Heart left ventricle (tissue), 16 donors: ENCODE data around the gene POMP. TPM values are rescaled to one million over a fixed set of nuclear protein-coding genes. Genes with fewer than 3 reads are reported as not detected.

Experiments used
- ATAC-seq, 4 donors: fragments of 200-7000 bp; cut with Tn5 transposase; one replicate each; pipeline ENCODE4 v1.9.1; 2020 to 2022; ENCODE audit warnings: moderate library complexity in 4 of 4, mild to moderate bottlenecking in 3 of 4, moderate number of reproducible peaks in 1 of 4
- DNase-seq, 5 donors: peaks; one replicate each; pipeline ENCODE4 v3.0.0-alpha.2; 2020
- H3K27ac ChIP-seq, 12 donors: fragments of 200-600 bp; sonication (generic) in 4 of 12; one replicate each; pipeline versions ENCODE4 v1.5.0 to v1.8.0; 2016 to 2022; ENCODE audit warnings: mild to moderate bottlenecking in 2 of 12
- H3K27me3 ChIP-seq, 9 donors: fragments of 200-600 bp; sonication (generic) in 2 of 9; one replicate each; pipeline versions ENCODE4 v1.5.1 to v1.8.0; 2016 to 2022; ENCODE audit warnings: mild to moderate bottlenecking in 3 of 9
- H3K36me3 ChIP-seq, 9 donors: fragments of 200-600 bp; sonication (generic) in 2 of 9; one replicate each; pipeline versions ENCODE4 v1.5.0 to v1.8.0; 2018 to 2022; ENCODE audit warnings: mild to moderate bottlenecking in 2 of 9
- H3K4me1 ChIP-seq, 12 donors: fragments of 200-600 bp; sonication (generic) in 4 of 12; one replicate each; pipeline versions ENCODE4 v1.5.0 to v1.8.0; 2016 to 2022; ENCODE audit warnings: mild to moderate bottlenecking in 3 of 12
- H3K4me3 ChIP-seq, 12 donors: fragments of 200-600 bp; sonication (generic) in 4 of 12; one replicate each; pipeline versions ENCODE4 v1.5.0 to v1.8.0; 2017 to 2022; ENCODE audit warnings: mild to moderate bottlenecking in 9 of 12, moderate library complexity in 4 of 12
- H3K9me3 ChIP-seq, 12 donors: fragments of 200-600 bp; sonication (generic) in 4 of 12; one replicate each; pipeline versions ENCODE4 v1.5.0 to v1.8.0; 2016 to 2022; ENCODE audit warnings: mild to moderate bottlenecking in 1 of 12
- POLR2A ChIP-seq, 2 donors: fragments of 450-650 bp; IDR thresholded peaks; one replicate each; pipeline ENCODE4 v1.6.1; 2017; ENCODE audit warnings: antibody characterized with exemption in 2 of 2, mild to moderate bottlenecking in 2 of 2, moderate library complexity in 2 of 2
- WGBS, 4 donors: extraction: QIAGEN DNeasy Blood & Tissue Kit in 2 of 4; methylation state at CpG; one replicate each; pipeline versions ENCODE4 v1.1.5 to v1.1.7; 2013 to 2018; 5-methylcytosine and 5-hydroxymethylcytosine counted together
- intact Hi-C, 10 donors: fragments of 100-400 bp; cut with DNase I; formaldehyde crosslinking; loops; one replicate each; pipeline versions ENCODE4 v1.11.1 to v1.14.2; 2022
- polyA plus RNA-seq, 2 donors: library from polyadenylated mRNA; stranded (reverse); fragments of 200-250 nt; gene quantifications; one replicate each; pipeline ENCODE4 v1.2.3, GENCODE V29; 2013
- total RNA-seq, 9 donors: library from RNA; depleted of rRNA in 2 of 9; stranded (reverse); fragments of >200 nt in 2 of 9; fragmentation: NEBNext Ultra II Directional in 3 of 9; extraction: Animal tissue kit (Norgen Biotek cat#: 25700) in 3 of 9; gene quantifications; one replicate each; pipeline versions ENCODE4 v1.1.0 to v1.2.4, GENCODE V29; 2016 to 2023
- TF ChIP-seq, protein P1 (sequence below), 12 donors: fragments of 200-600 bp; sonication (generic) in 4 of 12; IDR thresholded peaks; one replicate each; pipeline versions ENCODE4 v1.5.0 to v1.8.0; 2018 to 2022; ENCODE audit warnings: antibody characterized with exemption in 12 of 12, mild to moderate bottlenecking in 5 of 12
- donor health status: ischemic (EF 13 %, LVEDD 7.1; RV severe dilation, severe dysfunction).
- donor health status: healthy with polysubstance abuse.
- donor health status: DM: no; HTN: yes; CAD: no.
- donor health status: DM: no; HTN: no; CAD: no.
- donor health status: ischemic (EF 25% LVEDD 6.9; RV normal size, moderate dysfunction).
- donor health status: ischemic (EF 25% LVEDD 5.7; RV mildly dilated, moderate dysfunction).
- donor health status: healthy.
- donor health status: DM: yes; HTN: yes; CAD: no.
- donor health status: ischemic (EF 35%, LVEDD 5.7; RV mildly dilated, moderate dysfunction).
- donor health status: nonischemic (EF 11% LVEDD 7.7; RV severe dilation, severe dysfunction).
- donor health status: DM: yes; HTN: yes; CAD: no.
- donor health status: PGD.
- donor health status: ischemic (EF 29% LVEDD 5.4; RV normal size, mild dysfunction).
- donor health status: nonischemic (EF 23%, LVEDD 6.1; RV moderate dilation, normal function).

Gene POMP
- total and polyA plus RNA-seq, 11 donors, result 87.8 to 149 (median 102) TPM

DNA sequence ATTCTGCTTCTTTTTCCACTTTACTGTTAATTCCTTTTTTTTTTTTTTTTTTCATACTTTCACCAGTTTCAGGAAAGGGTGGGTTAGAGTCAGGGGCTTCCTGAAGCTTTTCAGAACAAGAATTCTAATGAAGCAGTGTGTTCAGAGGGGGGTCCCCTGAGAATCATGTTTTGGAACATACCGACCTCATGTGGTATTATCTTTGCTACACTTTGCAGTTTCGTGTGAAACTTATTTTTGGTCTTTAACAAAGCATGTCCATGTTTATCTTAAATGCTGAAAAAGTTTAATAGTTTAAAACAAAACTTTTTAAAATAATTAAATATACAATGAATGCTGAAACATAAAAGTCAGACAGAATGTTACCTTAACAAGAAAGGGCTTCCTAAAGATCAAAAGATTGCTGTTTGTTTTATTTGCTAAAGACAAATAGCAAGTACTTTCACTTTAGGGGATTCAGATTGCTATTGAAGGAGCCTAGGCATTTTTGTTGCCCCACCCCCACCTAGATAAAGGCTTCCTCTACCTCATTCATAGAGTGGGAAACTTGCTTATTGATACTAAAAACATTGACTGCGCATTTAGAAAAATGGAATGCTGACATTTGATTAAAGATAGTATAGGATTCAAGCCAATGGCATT lies 21.1 kb upstream of the POMP start:
- no peak for TF ChIP-seq POLR2A (IDR thresholded peaks at IDR 0.05)
- TF ChIP-seq, protein P1, sequence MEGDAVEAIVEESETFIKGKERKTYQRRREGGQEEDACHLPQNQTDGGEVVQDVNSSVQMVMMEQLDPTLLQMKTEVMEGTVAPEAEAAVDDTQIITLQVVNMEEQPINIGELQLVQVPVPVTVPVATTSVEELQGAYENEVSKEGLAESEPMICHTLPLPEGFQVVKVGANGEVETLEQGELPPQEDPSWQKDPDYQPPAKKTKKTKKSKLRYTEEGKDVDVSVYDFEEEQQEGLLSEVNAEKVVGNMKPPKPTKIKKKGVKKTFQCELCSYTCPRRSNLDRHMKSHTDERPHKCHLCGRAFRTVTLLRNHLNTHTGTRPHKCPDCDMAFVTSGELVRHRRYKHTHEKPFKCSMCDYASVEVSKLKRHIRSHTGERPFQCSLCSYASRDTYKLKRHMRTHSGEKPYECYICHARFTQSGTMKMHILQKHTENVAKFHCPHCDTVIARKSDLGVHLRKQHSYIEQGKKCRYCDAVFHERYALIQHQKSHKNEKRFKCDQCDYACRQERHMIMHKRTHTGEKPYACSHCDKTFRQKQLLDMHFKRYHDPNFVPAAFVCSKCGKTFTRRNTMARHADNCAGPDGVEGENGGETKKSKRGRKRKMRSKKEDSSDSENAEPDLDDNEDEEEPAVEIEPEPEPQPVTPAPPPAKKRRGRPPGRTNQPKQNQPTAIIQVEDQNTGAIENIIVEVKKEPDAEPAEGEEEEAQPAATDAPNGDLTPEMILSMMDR (IDR thresholded peaks at IDR 0.05), result peak in 1 of 12 donors; percentile 11
- Histone ChIP-seq H3K36me3 (no peaks in the 10 kb centered on the region), H3K9me3 (no peaks in the 10 kb centered on the region), H3K4me1 (peaks cover 0 to 39% (median 8%) of the 10 kb centered on the region in 12 donors), H3K27me3 (no peaks in the 10 kb centered on the region), H3K4me3 (peak overlapping the region in 3 of 12 donors; percentile 11 to 16 (median 14)), H3K27ac (peak overlapping the region in 10 of 12 donors; percentile 8 to 67 (median 32))
- ATAC-seq, result peak in 2 of 4 donors; percentile 38 to 51
- intact Hi-C loops, result loop anchor here (1.0 to 10.0 kb wide), 12 partner anchors 103 to 316 kb away; partner anchors contain the start of gene FLT1 (in 4 of the 10)
- 39 to 51% (median 44%) methylated on average over 3 of the region's 3 CpGs for WGBS, 4 donors
- DNase-seq, result no peak

DNA sequence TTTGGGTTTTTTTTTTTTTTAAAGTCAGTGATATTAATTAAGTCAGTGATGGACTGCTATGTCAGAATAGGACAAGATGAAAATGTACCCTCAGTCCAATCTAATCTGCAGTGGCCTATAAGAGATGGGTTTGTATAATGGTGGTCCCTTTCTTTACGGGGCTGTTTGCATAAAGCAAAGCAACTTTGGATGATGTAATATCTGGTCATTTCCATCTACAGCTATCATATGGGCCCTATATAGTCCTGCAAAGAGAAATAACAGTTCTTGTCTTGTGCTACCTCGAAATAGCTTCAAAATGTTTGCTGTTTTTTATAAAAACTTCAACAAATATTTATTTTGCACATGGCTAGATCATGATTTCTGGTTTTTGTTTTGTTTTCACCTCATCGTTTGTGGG lies 20.2 kb upstream of the POMP start:
- ATAC-seq (no peak), DNase-seq (no peak)
- Histone ChIP-seq H3K4me1 (peaks cover 0 to 39% (median 8%) of the 10 kb centered on the region in 12 donors), H3K9me3 (no peaks in the 10 kb centered on the region), H3K27ac (peak overlapping the region in 3 of 12 donors; percentile 11 to 67 (median 18)), H3K4me3 (no peak overlapping the region), H3K27me3 (no peaks in the 10 kb centered on the region), H3K36me3 (no peaks in the 10 kb centered on the region)
- intact Hi-C loops, result loop anchor here in 9 of 10 donors (1.0 to 10.0 kb wide), 10 partner anchors 104 to 316 kb away; partner anchors contain the start of gene FLT1 (in 4 of the 9)
- TF ChIP-seq, protein P1 (IDR thresholded peaks at IDR 0.05), result no peak
- TF ChIP-seq POLR2A (IDR thresholded peaks at IDR 0.05), result no peak
- WGBS, 4 donors, result 82 to 88% (median 86%) methylated on average over 3 of the region's 3 CpGs

DNA sequence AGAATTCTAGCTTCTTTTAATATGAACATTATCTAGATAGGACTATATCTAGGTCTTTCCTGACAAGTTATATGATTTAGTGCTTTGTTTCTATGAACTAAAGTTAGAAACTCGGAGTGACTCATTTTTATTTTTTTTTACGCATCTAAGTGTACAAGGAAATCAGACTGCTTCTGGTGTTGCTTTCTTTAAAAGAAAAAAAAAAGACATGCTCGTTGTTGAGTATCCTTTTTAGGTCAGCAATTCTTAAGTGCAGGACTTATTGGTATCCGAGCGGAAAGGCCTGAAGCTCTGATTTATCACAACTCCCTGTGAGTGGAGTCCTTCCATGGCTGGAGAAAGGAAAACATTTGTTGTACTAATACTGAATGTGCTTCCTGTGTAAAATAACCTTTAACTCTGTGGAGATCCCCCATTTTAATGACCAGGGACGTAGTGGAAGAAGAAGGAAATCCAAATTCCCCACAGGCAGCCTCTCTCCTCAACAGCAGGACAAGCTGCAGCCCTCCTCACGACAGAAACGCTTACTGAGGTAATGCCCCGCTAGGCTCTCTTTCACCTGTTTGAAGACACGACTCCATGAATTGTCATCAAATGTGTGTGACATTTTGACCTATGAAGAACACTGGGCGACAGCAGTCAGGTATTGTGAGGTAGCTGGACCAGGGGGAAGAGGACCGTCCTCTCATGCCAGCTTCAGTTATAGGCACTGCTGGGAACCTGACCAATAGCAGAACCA lies 17.9 kb upstream of the POMP start:
- 50 to 70% (median 58%) methylated on average over 12 of the region's 12 CpGs for WGBS, 4 donors
- DNase-seq (no peak), ATAC-seq (peak; percentile 18 to 88 (median 54))
- Histone ChIP-seq H3K4me1 (peaks cover 0 to 39% (median 8%) of the 10 kb centered on the region in 12 donors), H3K4me3 (no peak overlapping the region), H3K36me3 (no peaks in the 10 kb centered on the region), H3K27ac (peak overlapping the region in 11 of 12 donors; percentile 26 to 79 (median 69)), H3K27me3 (no peaks in the 10 kb centered on the region), H3K9me3 (no peaks in the 10 kb centered on the region)
- intact Hi-C loops, result loop anchor here in 2 of 10 donors (2.0 kb wide), 2 partner anchors 16 to 18 kb away; partner anchors contain the start of gene POMP (in 1 of the 2)
- TF ChIP-seq POLR2A (IDR thresholded peaks at IDR 0.05), result no peak
- TF ChIP-seq, protein P1 (IDR thresholded peaks at IDR 0.05), result no peak

DNA sequence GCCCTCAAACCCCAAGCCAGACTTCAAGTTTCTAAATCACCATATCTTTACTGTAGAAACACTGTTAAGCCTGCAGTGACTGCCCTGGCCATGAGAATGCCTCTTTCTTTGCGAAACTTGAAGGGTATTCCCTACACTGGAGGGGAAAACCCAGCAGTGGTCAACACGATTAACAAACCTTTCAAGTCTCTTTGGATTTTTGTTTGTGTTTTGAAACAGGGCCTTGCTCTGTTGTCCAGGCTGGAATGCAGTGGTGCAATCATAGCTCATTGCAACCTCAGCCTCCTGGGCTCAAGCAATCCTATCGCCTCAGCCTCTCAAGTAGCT lies 17.4 kb upstream of the POMP start:
- ATAC-seq, result no peak
- TF ChIP-seq, protein P1 (IDR thresholded peaks at IDR 0.05), result no peak
- TF ChIP-seq POLR2A (IDR thresholded peaks at IDR 0.05), result no peak
- no peak for DNase-seq
- Histone ChIP-seq H3K27me3 (no peaks in the 10 kb centered on the region), H3K27ac (peak overlapping the region in 11 of 12 donors; percentile 26 to 79 (median 69)), H3K4me3 (no peak overlapping the region), H3K36me3 (no peaks in the 10 kb centered on the region), H3K4me1 (peaks cover 0 to 35% (median 8%) of the 10 kb centered on the region in 12 donors), H3K9me3 (no peaks in the 10 kb centered on the region)
- WGBS, 4 donors, result 56 to 73% (median 69%) methylated on average over 3 of the region's 3 CpGs
- intact Hi-C loops, result loop anchor here in 2 of 10 donors (2.0 kb wide), 2 partner anchors 15 to 17 kb away; partner anchors contain the start of gene POMP (in 1 of the 2)
